Stimulated activated CD8-positive, alpha-beta memory T cell treated with anti-CD3 and anti-CD28 coated beads, Interleukin-4, amount 100 ng/mL, for 24 hours (primary cell): Measurements from ENCODE around the gene KIAA1217.

ENCODE experiments used
- DNase-seq: peaks from one replicate; pipeline ENCODE4 v3.0.0-alpha.2; 2020; ENCODE audit warnings: low read depth

The KIAA1217 gene

DNA sequence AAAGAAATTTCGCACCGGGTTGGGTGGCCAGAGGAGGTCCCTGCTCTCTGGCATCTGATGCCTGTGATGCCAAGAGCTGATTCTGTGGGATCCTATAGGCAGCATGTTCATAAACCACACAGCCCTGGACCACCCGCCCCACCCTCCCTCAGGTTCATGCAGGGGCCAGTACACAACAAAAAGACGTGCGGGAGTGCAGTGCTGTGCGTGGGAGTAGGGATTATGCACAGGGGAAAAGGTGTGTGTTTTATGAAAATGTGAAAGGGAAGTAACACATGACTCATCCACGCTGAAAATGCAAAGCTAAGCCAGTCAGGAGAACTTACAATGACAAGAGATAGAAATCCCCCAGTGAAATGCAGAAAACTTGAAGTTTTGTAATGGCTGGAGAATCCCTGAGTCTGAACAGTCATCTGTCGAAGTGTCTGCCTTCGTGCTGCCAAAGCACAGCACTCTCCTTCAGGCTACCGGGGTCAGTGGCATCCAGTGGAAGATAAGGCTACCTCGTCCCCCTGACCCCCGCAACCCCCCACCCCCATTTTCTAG is 1.1 kb downstream of the KIAA1217 start:
- DNase-seq, result no peak

DNA sequence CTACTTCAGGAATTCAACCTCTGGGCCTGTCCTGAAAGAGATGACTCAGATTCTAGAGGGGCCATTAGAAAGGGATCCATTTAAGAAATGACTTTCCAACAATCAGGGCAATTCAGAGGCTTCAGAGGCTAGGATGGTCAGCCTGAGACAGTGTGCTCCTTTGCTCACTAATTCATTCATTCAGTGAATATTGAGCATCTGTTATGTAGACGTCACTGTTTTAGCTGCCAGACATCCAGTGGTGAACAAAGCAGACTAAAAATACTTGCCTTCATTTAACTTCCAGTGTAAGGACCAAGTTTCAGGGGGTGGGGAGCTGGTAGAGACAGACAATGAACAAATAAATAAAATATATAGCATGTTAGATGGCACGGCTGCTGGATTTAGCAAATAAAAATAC is 1.6 kb downstream of the KIAA1217 start:
- DNase-seq, result no peak

DNA sequence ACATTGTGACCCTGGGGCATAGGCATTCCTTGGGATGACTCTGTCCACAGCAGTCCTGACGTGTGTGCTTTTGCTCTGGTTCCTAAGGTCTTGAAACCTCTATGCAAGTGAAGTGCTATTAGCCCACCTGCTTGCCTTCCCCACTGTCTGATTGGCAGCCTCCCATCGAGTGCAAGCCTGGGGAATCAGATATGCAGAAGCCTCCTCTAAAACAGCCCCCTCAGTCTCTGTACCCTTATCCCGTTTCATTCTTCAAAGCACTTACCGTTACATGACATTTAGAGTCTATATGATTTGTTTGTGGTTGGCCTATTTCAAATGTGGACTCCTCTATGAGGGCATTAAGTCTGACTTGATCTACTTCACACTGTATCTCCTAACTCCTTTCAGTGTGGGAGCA is 4.3 kb downstream of the KIAA1217 start:
- DNase-seq, result no peak

DNA sequence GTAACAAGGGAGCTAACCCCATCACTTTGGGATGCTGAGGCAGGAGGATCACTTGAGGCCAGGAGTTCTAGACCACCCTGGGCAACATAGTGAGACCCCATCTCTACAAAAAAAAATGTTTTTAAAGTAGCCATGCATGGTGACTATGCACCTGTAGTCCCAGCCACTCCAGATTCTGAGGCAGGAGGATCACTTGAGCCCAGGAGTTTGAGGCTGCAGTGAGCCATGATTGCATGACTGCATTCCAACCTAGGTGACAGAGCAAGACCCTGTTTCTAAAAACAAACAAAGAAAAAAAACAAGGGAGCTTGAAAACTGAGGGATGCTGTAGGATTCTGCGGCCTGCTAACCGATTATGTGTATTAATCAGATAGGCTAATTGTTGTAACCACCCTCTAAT is 4.9 kb downstream of the KIAA1217 start:
- no peak for DNase-seq

DNA sequence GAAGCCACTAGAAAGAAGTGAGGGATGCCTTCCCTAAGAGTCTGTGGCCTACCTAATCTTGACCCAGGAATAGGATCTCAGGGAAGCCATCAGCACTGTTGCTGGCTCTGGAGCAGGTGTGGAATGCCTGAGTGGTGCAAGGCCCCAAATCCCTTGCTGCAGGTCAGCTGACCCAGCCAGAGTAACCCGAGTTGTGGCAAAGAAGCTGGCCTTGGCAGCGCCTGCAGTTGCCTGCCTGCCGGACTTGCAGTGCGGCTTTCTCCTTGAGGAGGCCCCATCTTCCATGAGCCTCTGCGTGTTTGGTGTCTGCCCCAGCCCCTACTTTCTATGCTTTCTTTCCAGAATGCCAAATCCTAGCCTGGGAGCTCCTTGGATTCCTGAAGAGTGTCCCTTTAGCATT is 5.8 kb downstream of the KIAA1217 start:
- no peak for DNase-seq

DNA sequence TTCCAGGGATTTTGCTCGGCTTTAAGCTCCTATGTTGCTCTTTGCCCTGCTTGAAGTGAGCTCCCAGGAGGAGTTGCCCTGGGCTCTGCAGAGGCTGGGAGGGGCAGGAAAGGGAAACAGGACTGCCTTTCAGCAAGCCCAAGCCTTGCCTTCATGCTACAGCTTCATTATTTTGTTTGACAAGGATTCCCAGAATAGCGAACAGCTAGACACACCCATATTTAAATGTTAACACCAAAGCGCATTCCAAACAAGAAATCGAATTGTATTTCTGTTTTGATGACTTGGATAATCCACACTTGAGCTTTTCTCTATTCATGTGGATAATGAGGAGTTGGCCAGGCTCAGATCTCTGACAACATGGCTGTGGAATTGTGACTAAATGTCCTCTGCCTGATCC is 6.3 kb downstream of the KIAA1217 start:
- no peak for DNase-seq

DNA sequence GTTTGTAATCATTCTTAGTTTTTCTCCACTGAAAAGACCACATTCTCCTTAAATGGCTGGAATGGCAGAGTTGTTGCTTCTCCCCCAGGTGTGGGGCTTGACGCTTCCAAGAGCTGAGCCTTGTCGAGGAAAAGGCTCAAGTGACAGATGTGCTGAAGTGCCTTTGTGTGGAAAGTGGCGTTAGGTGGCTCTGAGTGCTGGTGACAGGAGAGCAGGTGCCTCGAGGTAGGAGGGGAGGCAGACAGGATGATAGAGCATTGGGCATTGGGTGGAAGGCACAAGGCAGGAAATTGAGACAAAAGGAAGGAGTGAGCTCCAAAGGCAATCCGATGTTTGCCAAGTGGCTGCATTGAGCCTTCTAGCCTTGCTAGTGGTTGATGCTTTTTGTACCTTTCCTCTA is 6.7 kb downstream of the KIAA1217 start:
- DNase-seq, result no peak

DNA sequence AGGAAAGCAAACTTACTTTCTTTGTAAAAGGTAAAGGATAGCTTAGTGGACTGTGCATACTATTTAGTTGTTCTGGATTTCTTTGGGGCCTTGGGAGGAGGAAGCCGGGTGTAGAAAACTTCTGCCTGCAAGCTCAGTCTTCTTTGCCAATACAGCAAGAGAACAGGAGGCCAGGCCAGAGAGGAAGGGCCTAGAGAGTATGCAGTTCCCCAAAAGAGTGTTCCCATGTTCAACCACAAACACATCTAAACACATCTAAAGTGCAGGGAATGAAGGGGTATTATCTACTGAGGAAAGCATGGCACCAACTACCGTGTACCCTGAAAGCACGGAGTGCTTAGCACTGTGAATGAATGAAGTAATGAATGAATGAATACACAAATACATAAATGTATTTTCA is 11.0 kb downstream of the KIAA1217 start:
- no peak for DNase-seq

DNA sequence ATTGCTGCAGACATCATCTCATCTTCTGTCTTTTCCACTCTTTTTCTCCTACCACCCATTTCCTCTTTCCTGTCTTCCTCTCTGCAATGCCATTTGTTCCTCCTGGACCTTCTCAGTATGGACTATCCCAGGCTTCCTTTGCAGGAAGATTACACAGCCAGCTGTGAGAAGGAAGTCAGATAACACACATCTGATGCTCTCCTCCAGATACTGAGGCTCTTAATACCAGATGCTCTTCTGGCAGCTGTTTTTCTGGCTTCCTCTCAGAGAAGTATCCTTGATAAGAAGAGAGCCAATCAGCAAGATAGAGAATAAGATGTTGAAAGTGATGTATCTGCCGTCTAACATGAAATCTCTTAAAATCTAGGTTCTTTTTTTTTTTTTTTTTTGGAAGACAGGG is 14.4 kb downstream of the KIAA1217 start:
- no peak for DNase-seq

DNA sequence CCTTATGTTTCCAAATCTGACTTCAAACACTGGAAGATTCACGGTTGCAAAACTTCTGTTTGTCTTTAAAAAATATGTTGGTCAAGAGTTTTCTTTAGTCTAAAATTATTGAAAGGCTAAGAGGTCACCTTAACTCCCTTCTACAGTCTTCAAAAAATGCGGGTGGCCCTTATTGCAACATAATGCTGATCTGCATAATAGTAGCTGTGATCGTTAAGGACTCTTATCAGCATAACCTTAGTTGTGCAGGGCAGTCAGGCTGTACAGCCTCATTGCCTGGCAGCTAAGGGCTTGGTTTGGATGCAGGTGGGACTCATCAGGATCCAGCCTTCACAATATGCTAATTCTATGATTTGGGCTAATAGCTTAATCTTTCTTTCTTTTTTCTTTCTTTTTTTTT is 15.0 kb downstream of the KIAA1217 start:
- DNase-seq, result no peak

DNA sequence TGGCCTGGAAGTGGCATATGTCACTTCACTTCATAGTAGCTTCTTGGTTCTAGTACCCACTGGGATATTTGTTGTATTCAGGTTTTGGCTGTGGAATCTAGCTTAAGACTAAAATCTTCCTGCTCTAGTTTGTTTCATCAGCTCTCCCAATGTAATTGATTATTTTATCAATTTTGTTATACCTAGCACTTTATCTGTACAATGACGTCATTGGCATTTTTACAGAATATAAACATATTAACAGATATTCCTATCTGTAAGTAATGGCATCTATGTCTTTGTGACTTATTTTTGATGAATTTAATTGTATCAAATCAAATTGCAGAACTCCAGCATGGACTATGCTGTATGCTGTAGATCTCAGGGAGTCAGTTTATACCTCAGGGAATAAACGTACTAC is 19.7 kb downstream of the KIAA1217 start:
- no peak for DNase-seq

DNA sequence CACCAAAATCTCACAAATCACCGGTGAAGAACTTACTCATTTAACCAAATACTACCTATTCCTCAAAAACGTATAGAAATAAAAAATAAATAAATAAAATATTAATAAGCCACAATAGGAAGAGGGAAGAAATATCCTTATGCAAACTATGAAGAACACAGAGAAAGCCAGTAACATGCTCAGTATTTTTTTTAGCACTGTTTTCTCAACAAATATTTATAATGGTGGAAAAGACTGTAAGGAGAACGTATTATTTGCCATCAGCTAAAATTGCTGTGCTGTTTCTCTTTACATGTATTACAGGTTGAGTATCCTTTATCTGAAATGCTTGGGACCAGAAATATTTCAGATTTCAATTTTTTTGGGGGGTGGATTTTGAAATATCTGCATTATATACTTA is 21.0 kb downstream of the KIAA1217 start:
- DNase-seq, result no peak

DNA sequence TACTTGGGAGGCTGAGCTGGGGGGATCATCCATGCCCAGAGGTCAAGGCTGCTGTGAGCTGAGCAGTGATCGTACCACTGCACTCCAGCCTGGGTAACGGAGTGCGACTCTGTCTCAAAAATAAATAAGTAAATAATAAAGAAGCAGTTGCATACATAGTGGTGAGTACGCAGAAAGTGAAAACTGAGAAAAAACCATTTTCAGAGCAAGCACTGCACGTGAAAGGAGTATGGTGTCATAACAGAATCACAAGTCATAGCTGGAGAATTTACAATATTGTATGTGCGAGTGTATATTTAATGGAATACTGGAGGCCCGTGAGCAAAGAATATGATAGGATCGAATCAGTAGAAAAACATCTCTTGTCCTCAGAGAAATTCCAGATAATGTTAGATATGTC is 22.3 kb downstream of the KIAA1217 start:
- DNase-seq, result no peak

DNA sequence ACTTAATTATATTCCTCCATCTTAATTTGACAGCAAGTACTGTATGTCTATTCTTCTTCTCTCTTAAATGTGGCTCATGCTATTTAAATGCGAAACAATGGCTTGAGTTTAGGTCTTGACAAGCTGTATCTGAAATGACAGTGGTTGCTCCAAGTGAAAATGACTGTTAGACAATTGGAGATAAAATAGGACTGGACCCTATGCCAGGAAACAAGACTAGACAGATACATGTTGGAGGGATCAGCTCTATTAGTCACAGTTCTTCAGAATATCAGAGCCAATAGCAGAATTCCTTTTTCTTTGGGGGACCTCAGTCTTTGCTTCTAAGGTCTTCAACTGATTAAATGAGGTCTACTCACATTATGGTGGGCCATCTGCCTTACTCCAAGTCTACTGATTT is 25.8 kb downstream of the KIAA1217 start:
- no peak for DNase-seq

DNA sequence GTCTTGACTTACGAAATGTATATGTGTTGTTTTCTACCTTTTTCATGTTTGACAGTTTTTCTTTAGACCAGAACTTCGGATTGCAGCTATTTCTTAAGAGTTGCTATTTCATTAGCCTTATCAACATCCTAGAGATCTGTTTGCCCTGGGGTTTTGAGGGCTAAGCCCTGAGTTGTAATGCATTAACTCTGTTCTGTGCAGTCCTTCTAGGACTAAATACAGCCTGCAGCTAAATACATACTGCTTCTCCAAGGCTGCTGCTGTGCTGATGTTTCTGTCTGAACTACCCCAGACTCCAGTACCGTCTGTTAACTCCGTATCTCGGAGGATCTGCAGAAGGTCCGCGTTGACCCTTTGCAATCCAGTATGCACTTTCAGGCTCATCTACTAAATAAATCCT is 26.5 kb downstream of the KIAA1217 start:
- DNase-seq, result no peak

DNA sequence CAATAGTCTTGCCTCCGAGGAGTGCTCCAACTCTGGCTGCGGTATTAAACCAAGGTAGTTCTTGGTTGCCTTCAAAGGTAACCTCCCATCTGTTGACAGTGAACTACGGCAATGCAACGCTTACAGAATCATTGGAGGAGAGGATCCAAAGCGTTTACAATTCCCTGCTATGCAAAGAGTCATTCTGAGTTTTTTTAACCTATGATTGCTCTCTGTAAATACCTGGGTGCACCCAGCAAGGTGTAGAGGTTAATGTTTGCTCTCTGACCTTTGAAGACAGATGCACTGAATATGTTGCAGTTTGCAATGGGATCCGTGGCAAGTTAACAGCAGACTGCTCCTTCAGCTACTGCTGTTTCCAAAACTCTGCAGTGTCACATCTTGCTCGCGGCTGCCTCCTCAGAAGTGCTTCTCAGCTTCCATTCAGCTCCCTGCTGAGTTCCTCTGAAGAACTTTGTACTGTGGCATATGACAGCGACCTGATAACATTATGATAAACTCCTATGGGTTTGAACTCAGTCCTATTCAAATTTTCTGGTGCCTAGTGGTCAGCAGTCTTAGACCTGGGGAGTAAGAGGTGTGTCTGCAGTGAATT is 29.0 kb downstream of the KIAA1217 start:
- no peak for DNase-seq

DNA sequence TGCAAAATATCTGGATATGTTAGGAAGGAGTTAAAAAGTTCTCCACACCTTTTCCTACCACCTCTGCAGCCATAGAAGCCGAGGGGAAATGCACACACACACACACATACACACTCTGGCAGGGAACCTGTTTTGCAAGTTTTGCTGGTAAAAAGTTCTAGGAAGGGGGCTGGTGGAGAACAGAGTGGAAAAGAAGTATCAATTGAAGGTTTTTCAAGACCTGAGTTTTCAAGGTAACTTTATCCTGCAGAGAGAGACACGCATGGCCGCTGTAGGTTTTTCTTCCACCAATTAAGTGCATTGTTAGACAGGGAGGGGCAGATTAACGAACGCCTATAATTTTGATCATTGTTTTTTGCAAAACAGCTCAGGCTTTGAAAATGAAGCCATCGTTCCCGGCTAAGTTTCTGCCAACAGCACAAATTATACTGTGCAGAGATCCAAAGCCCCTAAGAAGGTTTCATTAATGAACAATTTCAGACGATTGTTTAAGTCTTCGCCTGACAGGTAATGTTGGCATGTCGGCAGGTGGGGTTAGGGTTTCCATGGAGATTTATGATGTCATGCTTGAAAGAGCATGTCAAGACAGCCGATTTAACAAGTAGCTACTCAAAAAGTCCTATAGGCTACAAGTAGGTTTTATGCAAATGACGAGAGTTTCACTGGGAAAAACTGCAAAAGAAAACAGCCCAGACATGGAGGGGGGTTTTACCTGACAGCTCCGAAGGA is 29.7 kb downstream of the KIAA1217 start:
- DNase-seq, result no peak

DNA sequence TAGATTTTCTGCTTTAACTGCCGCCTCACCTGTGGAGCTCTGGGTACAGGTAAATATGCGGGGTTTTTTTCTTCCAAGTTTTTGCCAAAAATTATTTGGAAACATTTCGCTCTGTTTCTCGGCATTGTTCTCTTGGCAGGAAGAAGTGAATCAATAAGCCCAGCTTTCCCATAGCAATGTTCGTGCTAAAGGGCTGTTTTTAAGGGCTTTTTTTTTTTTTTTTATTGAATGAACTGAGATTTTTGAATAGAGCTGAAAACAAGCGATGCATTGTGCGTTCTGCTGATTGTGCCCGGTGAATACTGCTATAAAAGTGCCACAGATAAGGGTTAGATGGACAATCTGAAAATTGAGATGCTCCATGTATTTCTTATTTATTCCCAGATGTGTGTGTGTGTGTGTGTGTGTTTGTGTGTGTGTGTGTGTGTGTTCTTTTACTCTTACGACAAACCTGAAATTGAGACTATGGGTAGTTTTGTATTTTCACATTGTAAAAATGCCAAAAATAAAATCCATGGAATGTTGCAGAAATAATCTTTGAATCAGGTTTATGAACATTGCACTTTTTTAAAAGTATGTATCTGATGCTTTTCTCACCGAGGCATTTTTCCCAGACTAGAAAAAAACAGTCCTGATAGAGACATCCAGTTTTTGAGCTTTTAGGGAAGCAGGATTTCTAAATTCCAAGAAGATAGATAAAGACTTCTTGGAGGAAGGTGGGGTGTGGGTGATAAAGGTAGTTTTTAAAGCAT is 30.5 kb downstream of the KIAA1217 start:
- DNase-seq, result no peak

DNA sequence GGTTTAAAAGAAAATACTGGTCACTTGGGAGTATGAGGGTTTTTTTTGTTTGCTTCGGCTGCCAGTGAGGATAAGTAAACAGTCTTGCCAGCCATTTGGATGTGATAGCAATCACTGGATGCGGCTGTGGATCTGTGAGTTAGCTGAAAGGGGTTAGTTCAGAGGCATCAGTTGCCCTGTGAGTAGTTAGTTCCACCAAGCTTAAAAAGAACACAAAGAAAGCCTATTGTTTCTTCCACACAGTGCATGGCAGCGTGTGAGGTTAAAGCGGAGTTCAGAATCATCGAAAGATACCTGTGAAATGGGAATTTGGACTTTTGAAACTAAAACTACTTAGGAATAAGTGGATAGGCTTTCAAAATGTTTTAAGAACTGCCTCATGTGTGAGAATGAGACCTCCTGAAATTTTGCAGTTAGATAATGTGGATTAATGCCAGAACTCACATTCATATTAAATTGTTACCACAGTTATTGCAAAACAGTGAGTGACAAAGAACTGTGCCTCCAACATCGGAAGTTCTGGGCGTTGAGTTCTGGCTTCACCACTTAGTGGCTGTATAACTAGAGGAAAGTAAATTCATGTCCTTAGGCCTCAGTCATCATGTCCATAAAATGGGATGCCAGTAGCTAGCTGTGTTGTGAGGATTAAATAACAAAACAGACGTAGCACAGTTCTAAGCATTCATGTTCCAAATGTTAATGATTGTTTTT is 31.3 kb downstream of the KIAA1217 start:
- DNase-seq, result no peak

DNA sequence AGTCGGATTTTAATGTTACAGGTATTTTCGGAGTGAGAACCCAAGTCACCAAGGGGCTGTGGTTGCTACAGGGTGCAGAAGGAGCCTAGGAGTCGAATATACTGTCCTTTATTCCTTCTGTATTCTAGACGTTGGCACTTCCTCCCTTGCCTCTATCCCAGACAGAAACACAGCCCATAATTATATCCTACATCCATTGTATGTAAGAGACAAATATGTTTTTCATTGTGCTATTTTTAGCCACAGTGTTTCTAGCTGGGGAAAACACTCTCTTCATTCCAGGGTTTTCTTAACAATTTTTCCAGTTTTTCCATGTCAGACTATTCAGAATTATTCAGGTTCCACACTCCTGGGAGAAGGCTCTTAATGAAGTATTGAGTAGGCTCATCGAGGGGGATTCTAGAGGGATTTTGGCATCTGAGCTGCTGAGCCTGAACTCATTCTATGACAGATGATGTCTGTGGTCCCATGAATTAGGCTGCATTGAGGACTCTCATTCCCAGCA is 32.6 kb downstream of the KIAA1217 start:
- no peak for DNase-seq

DNA sequence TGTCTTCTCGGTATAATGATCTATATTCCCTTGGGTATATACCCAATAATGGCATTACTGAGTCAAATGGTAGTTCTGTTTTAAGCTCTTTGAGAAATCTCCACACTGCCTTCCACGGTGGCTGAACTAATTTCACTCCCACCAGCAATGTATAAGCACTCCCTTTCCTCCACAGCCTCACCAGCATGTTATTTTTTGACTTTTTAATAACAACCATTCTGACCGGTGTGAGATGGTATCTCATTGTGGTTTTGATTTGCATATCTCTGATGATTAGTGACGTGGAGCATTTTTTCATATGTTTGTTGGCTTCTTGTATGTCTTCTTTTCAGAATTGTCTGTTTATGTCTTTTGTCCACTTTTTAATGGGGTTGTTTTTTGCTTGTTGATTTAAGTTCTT is 33.6 kb downstream of the KIAA1217 start:
- no peak for DNase-seq

DNA sequence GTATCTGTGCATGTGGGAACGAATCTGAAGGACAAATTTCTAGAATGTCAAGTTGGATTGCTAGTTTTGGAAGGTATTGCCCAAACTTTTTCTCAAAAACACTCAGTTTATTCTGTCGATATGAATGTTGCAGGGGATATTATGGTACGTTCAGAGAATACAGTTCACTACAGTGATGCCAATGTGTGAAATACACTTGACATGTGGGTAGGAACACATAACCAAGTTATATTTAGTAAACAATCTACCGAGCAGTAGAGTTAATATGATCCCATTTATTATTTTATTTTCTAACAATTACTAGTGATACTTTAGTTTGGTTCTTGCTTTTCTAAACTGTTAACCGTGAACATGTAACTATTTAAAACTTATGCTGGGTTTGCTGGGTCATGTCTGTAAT is 37.4 kb downstream of the KIAA1217 start:
- DNase-seq, result no peak
